ENCODE results near the gene KRTAP20-4.

The KRTAP20-4 gene

DNA sequence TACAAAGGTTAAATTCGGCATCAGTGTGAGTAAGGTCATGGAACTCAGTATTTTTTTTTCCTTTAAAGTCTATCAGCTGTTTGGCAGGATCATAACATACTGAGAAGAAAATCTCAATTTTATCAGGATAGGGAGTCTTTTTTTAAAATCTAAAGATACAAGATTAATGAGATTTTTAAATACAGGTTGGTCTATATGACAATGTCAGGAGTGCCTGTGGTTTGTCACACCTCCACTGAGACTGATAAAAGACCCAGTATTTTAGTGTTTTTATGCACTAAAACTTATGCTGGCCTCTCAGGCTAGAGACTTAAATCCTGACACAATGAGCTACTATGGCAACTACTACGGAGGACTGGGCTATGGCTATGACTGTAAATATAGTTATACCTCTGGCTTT lies 22.1 kb downstream of the KRTAP20-4 start, which contains the start of gene KRTAP20-3:
Gene KRTAP20-3, plus strand, starts transcription at position 301 of the 400 bp plus-strand sequence.
- DNase-seq (ENCODE audit: low read depth): no peak
- H3K4me3 ChIP-seq (ENCODE audit: low read depth, low read length): no peak within 1 kb of the TSS

DNA sequence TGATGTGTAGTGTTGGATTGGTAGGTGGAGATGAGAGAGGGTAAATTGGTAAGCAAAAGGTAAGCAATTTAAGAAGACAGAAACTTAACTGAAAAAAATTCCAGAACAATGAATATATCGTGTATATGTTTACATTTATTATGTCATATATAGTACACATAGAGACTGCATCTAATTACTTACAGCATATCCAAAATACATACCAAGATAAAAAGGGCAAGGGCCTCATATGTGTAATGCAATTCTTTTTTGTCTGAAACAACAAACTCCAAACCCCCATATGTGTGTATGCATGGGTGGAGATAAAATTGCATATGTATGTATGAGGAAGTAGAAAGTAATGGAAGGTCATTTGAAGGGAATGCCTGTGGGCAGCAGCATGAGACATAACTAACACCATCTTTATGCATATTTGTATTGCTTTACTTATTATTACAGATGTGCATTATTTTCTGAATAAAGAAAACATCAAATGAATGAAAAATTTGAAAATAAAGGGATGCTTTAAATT lies 26.5 kb downstream of the KRTAP20-4 start:
- H3K4me3 ChIP-seq (ENCODE audit: low read depth, low read length): no peak overlapping the region
- TF ChIP-seq, protein P1, sequence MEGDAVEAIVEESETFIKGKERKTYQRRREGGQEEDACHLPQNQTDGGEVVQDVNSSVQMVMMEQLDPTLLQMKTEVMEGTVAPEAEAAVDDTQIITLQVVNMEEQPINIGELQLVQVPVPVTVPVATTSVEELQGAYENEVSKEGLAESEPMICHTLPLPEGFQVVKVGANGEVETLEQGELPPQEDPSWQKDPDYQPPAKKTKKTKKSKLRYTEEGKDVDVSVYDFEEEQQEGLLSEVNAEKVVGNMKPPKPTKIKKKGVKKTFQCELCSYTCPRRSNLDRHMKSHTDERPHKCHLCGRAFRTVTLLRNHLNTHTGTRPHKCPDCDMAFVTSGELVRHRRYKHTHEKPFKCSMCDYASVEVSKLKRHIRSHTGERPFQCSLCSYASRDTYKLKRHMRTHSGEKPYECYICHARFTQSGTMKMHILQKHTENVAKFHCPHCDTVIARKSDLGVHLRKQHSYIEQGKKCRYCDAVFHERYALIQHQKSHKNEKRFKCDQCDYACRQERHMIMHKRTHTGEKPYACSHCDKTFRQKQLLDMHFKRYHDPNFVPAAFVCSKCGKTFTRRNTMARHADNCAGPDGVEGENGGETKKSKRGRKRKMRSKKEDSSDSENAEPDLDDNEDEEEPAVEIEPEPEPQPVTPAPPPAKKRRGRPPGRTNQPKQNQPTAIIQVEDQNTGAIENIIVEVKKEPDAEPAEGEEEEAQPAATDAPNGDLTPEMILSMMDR (IDR thresholded peaks at IDR 0.05; ENCODE audit: low read depth, low read length): no peak
- TF ChIP-seq MAX (IDR thresholded peaks at IDR 0.05; ENCODE audit: low read depth, low read length): no peak
- TF ChIP-seq POLR2A (IDR thresholded peaks at IDR 0.05; ENCODE audit: extremely low read depth, insufficient read length): no peak
- TF ChIP-seq MYC (IDR thresholded peaks at IDR 0.05; ENCODE audit: low read depth, low read length): no peak
- DNase-seq (ENCODE audit: low read depth): no peak

More for the DNA sequence above, 22.1 kb downstream of the KRTAP20-4 start, which contains the start of gene KRTAP20-3:
- TF ChIP-seq, protein P1 (IDR thresholded peaks at IDR 0.05; ENCODE audit: low read depth, low read length): no peak
- no peak for TF ChIP-seq POLR2A (IDR thresholded peaks at IDR 0.05; ENCODE audit: extremely low read depth, insufficient read length)
- no peak for TF ChIP-seq MYC (IDR thresholded peaks at IDR 0.05; ENCODE audit: low read depth, low read length)
- TF ChIP-seq MAX (IDR thresholded peaks at IDR 0.05; ENCODE audit: low read depth, low read length): no peak

DNA sequence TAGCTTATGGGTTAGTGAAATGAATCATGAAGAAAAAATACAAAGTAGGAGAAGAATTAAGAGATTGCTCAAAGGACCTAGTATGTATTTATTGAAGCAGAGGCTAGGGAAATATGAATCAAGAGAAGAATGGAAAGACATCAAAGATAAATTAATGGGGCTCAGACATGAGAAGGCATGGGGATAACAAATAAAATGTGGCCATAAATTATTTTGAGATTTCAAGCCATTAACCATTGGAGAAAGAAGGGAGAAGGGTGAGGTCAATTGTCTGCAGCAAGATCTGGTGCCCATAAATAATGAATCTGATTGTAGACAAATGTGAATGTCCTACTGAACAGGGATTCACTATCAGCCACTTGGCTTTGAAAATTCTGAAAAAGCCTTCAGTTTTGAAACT lies 32.5 kb downstream of the KRTAP20-4 start:
- TF ChIP-seq MYC (IDR thresholded peaks at IDR 0.05; ENCODE audit: low read depth, low read length): no peak
- no peak for TF ChIP-seq MAX (IDR thresholded peaks at IDR 0.05; ENCODE audit: low read depth, low read length)
- TF ChIP-seq, protein P1 (IDR thresholded peaks at IDR 0.05; ENCODE audit: low read depth, low read length): no peak
- no peak for TF ChIP-seq POLR2A (IDR thresholded peaks at IDR 0.05; ENCODE audit: extremely low read depth, insufficient read length)
- DNase-seq (ENCODE audit: low read depth): no peak
- no peak overlapping the region for H3K4me3 ChIP-seq (ENCODE audit: low read depth, low read length)

DNA sequence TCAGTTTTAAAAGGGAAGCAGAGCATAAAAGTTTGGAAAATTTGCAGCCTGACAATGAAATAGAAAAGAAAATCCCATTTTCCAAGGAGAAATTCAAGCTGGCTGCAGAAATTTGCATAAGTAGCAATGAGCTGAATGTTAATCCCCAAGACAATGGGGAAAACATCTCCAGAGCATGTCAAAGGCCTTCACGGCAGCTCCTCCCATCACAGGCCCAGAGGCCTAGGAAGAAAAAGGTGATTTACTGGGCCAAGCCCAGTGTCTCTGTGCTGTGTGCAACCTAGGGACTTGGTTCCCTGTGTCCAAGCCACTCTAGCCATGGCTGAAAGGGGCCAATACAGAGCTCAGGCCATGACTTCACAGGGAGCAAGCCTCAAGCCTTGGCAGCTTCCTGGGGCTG lies 48.3 kb downstream of the KRTAP20-4 start:
- no peak overlapping the region for H3K4me3 ChIP-seq (ENCODE audit: low read depth, low read length)
- DNase-seq (ENCODE audit: low read depth): no peak
- TF ChIP-seq MAX (IDR thresholded peaks at IDR 0.05; ENCODE audit: low read depth, low read length): no peak
